Left colon (tissue), 2 donors: ENCODE data around the gene AFG1L. TPM values are rescaled to one million over a fixed set of nuclear protein-coding genes. Genes with fewer than 3 reads are reported as not detected.
"Not testable (repeated sequence)": the region's sequence is repeated elsewhere in the genome, so short reads cannot be mapped to it uniquely, and the experiment has no call there.

Experiments
- ATAC-seq: fragments of 200-7000 bp; cut with Tn5 transposase; one replicate; pipeline ENCODE4 v1.9.1; 2020; ENCODE audit warnings: mild to moderate bottlenecking, moderate library complexity
- DNase-seq, 2 donors: peaks; one replicate each; pipeline ENCODE4 v3.0.0-alpha.2; 2020
- intact Hi-C, 2 donors: fragments of 100-400 bp; cut with DNase I in 1 of 2; cut with micrococcal nuclease in 1 of 2; formaldehyde crosslinking; loops; one replicate each; pipeline versions ENCODE4 v1.11.2 to v1.14.0; 2022; cut with DNase I, micrococcal nuclease
- total RNA-seq, 2 donors: library from RNA; stranded (reverse); fragmentation: NEBNext Ultra II Directional; extraction: Animal tissue kit (Norgen Biotek cat#: 25700); gene quantifications; one replicate each; pipeline ENCODE4 v1.2.1, GENCODE V29; 2021
- donor health status: DM: no; HTN: no; CAD: no.
- donor health status: DM: yes; HTN: yes; CAD: no.

Gene AFG1L
- total RNA-seq, 2 donors from 2014 or later = 9.0 to 10.6 TPM

GRCh38 chr6:108436771-108437170 lies 141.9 kb downstream of the AFG1L start:
- intact Hi-C loops = no loop called here
- DNase-seq (no peak), ATAC-seq (no peak)

GRCh38 chr6:108437821-108438220 lies 143.0 kb downstream of the AFG1L start:
- DNase-seq (no peak), ATAC-seq (no peak)
- intact Hi-C loops = no loop called here

GRCh38 chr6:108438918-108439317 lies 144.1 kb downstream of the AFG1L start:
- DNase-seq (no peak), ATAC-seq (no peak)
- intact Hi-C loops = no loop called here

- intact Hi-C loops = no loop called here
- ATAC-seq (no peak), DNase-seq (no peak)
These were observed 146.3 kb downstream of the AFG1L start for GRCh38 chr6:108441141-108441540.

GRCh38 chr6:108442770-108443520 lies 148.1 kb downstream of the AFG1L start:
- intact Hi-C loops = no loop called here
- DNase-seq (no peak), ATAC-seq (no peak)

- no peak for DNase-seq
- intact Hi-C loops = no loop called here
- ATAC-seq = no peak
These were observed 151.8 kb downstream of the AFG1L start for GRCh38 chr6:108446629-108447150.

- no peak for ATAC-seq
- DNase-seq = no peak
- intact Hi-C loops = no loop called here
These were observed 153.6 kb downstream of the AFG1L start for GRCh38 chr6:108448481-108448880.

- ATAC-seq, intact Hi-C loops, DNase-seq: not testable (repeated sequence)
These were observed 154.9 kb downstream of the AFG1L start for GRCh38 chr6:108449717-108450116.

- intact Hi-C loops = no loop called here
- DNase-seq (no peak), ATAC-seq (no peak)
These were observed 157.0 kb downstream of the AFG1L start for GRCh38 chr6:108451816-108452215.

- no peak for DNase-seq
- ATAC-seq = no peak
- intact Hi-C loops = no loop called here
These were observed 157.9 kb downstream of the AFG1L start for GRCh38 chr6:108452711-108453195.

- DNase-seq (no peak), ATAC-seq (peak; percentile 31)
- intact Hi-C loops = no loop called here
These were observed 158.8 kb downstream of the AFG1L start for GRCh38 chr6:108453601-108454185.

GRCh38 chr6:108454356-108454755 lies 159.5 kb downstream of the AFG1L start:
- peak; percentile 36 to 51 for DNase-seq
- intact Hi-C loops = no loop called here
- peak; percentile 98 for ATAC-seq

GRCh38 chr6:108455688-108456087 lies 160.8 kb downstream of the AFG1L start:
- DNase-seq (no peak), ATAC-seq (peak; percentile 43)
- intact Hi-C loops = no loop called here

GRCh38 chr6:108463784-108464183 lies 168.9 kb downstream of the AFG1L start:
- intact Hi-C loops = no loop called here
- DNase-seq (no peak), ATAC-seq (no peak)

GRCh38 chr6:108464418-108465097 lies 169.7 kb downstream of the AFG1L start:
- ATAC-seq = no peak
- intact Hi-C loops = no loop called here
- no peak for DNase-seq

GRCh38 chr6:108465098-108465495 lies 170.2 kb downstream of the AFG1L start:
- intact Hi-C loops = no loop called here
- ATAC-seq (no peak), DNase-seq (no peak)

GRCh38 chr6:108468346-108468745 lies 173.5 kb downstream of the AFG1L start:
- intact Hi-C loops = no loop called here
- DNase-seq (no peak), ATAC-seq (no peak)

GRCh38 chr6:108469316-108469715 lies 174.5 kb downstream of the AFG1L start:
- intact Hi-C loops = no loop called here
- ATAC-seq = no peak
- no peak for DNase-seq

GRCh38 chr6:108473197-108473596 lies 178.3 kb downstream of the AFG1L start:
- intact Hi-C loops = no loop called here
- no peak for ATAC-seq
- no peak for DNase-seq

- intact Hi-C loops = no loop called here
- no peak for DNase-seq
- ATAC-seq = no peak
These were observed 181.5 kb downstream of the AFG1L start for GRCh38 chr6:108476376-108476775.
